PFSK-1 (cell line): ENCODE measurements around the gene AFTPH.

ENCODE experiments used
- FOXP2 ChIP-seq: optimal IDR thresholded peaks from 2 replicates; pipeline ENCODE3; 2011; ENCODE audit warnings: borderline replicate concordance, control low read depth, inconsistent platforms; ENCODE audit not compliant: insufficient read depth; ENCODE audit errors: extremely low read length, extremely low read depth
- POLR2AphosphoS5 ChIP-seq: IDR thresholded peaks from 2 replicates; pipeline ENCODE4 v1.6.1; 2012; ENCODE audit warnings: low read depth, mild to moderate bottlenecking, control low read depth, low read length, moderate library complexity
- REST ChIP-seq, 2 experiments: IDR thresholded peaks; 2 replicates each; pipeline versions ENCODE4 v1.6.1 to v1.8.0; 2011 to 2012; ENCODE audit warnings: low read depth in 2 of 2, low read length in 2 of 2, control low read depth in 1 of 2, inconsistent platforms in 1 of 2, mild to moderate bottlenecking in 1 of 2, moderate library complexity in 1 of 2; ENCODE audit not compliant: insufficient read depth in 1 of 2
- SIN3A ChIP-seq: IDR thresholded peaks from 2 replicates; pipeline ENCODE4 v1.6.1; 2012; ENCODE audit warnings: mild to moderate bottlenecking, low read length, moderate library complexity, borderline replicate concordance; ENCODE audit not compliant: insufficient read depth
- TAF1 ChIP-seq: IDR thresholded peaks from 2 replicates; pipeline ENCODE4 v1.6.1; 2012; ENCODE audit warnings: low read length, control low read depth, borderline replicate concordance; ENCODE audit not compliant: insufficient read depth

The AFTPH gene

GRCh38 chr2:64543008-64543697 lies 19.0 kb downstream of the AFTPH start:
- TF ChIP-seq POLR2AphosphoS5 = no peak
- no peak for TF ChIP-seq FOXP2
- no peak for TF ChIP-seq TAF1
- TF ChIP-seq SIN3A = no peak
- no peak for TF ChIP-seq REST (IDR thresholded peaks at IDR 0.05; ENCODE audit: insufficient read depth in 1 of 2, low read depth in 2 of 2, low read length in 2 of 2)

- no peak for TF ChIP-seq REST (IDR thresholded peaks at IDR 0.05; ENCODE audit: insufficient read depth in 1 of 2, low read depth in 2 of 2, low read length in 2 of 2)
- TF ChIP-seq TAF1 = no peak
- no peak for TF ChIP-seq FOXP2
- TF ChIP-seq SIN3A = no peak
- TF ChIP-seq POLR2AphosphoS5 = no peak
Measured at GRCh38 chr2:64548761-64549160, 24.6 kb downstream of the AFTPH start.

- TF ChIP-seq SIN3A (no peak), TAF1 (no peak)
Measured at GRCh38 chr2:64550042-64550441, 25.9 kb downstream of the AFTPH start.

- TF ChIP-seq REST (IDR thresholded peaks at IDR 0.05; ENCODE audit: insufficient read depth in 1 of 2, low read depth in 2 of 2, low read length in 2 of 2) (no peak), FOXP2 (no peak), TAF1 (no peak), SIN3A (no peak), POLR2AphosphoS5 (no peak)
Measured at GRCh38 chr2:64551851-64552250, 27.7 kb downstream of the AFTPH start.

- no peak for TF ChIP-seq SIN3A
- no peak for TF ChIP-seq REST (IDR thresholded peaks at IDR 0.05; ENCODE audit: insufficient read depth in 1 of 2, low read depth in 2 of 2, low read length in 2 of 2)
- no peak for TF ChIP-seq FOXP2
- no peak for TF ChIP-seq POLR2AphosphoS5
- no peak for TF ChIP-seq TAF1
Measured at GRCh38 chr2:64554117-64554516, 30.0 kb downstream of the AFTPH start.
